CD4-positive, alpha-beta T cell treated with Interleukin-17A for 1 hour (primary cell): ENCODE measurements around the gene ISG15.

ENCODE experiments used
- DNase-seq: peaks from one replicate; pipeline ENCODE4 v3.0.0-alpha.2; 2020

Gene ISG15

DNA sequence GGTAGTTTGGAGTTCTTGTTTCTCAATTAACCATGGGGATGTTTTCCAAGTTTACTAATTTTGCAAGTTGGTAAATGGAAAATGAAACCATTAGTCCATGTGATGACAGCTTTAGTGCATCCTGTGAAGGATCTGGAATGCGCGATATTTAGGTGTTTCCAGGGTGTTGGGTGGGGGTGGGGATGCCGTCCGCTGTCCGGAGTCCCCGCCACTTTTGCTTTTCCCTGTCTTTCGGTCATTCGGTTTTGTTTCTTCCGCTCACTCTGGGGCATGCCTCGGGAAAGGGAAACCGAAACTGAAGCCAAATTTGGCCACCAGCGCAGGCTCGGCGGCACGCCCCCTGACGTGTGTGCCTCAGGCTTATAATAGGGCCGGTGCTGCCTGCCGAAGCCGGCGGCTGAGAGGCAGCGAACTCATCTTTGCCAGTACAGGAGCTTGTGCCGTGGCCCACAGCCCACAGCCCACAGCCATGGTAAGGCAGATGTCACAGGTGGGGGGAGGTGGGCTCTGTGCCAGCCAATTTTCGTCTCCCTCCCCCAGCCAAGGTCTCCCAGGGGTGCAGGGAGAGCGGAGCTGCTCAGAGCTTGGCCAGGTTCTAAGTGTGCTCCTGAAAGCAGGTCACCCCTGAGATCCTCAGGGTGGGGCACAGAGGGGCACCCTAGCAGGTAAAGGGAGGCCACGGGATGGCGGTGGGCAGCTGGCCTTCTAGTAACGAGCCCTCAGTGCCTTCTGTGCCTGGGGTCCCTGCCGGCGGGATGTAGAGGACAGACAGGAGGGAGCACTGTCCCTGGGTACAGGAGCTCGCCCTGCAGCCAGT lies at the start of gene ISG15:
Gene ISG15 (plus strand): TSS at position 393 of the 817 bp plus-strand sequence. CDS start 77 bp downstream, at position 470.
- peak; percentile 92 for DNase-seq

GRCh38 chr1:963746-964525 lies 49.4 kb upstream of the ISG15 start:
- no peak for DNase-seq

GRCh38 chr1:964691-965525 lies 48.4 kb upstream of the ISG15 start:
- no peak for DNase-seq

- no peak for DNase-seq
Observed at GRCh38 chr1:965526-966134, 47.7 kb upstream of the ISG15 start.

DNA sequence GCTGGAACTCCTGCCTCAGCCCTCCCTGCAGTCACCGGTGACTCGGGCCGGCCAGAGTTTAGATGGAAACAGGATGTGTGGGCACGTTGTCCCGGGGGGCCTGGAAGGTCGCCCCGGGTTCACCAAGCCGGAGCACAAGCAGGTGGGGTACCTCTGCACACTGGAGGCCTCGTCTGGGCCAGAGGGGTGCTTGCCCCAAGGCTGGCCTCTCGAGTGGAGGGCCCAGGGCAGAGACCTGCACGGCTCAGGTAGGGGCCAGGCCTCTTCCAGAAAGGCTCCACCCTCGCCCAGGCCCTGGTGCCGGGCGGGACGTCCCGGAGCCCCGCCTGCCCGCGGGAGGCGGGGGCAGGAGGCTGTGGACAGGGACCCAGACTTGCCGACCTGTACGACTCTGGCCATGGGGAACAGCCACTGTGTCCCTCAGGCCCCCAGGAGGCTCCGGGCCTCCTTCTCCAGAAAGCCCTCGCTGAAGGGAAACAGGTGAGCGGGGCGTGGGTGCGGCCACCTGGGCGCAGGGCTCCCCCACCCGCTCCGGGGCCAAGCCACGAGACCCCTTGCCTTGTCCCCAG lies 47.1 kb upstream of the ISG15 start, which contains the start of gene PLEKHN1:
Gene PLEKHN1 (plus strand): TSS at position 348 of the 569 bp plus-strand sequence. CDS start 50 bp downstream, at position 398.
- peak; percentile 10 for DNase-seq

DNA sequence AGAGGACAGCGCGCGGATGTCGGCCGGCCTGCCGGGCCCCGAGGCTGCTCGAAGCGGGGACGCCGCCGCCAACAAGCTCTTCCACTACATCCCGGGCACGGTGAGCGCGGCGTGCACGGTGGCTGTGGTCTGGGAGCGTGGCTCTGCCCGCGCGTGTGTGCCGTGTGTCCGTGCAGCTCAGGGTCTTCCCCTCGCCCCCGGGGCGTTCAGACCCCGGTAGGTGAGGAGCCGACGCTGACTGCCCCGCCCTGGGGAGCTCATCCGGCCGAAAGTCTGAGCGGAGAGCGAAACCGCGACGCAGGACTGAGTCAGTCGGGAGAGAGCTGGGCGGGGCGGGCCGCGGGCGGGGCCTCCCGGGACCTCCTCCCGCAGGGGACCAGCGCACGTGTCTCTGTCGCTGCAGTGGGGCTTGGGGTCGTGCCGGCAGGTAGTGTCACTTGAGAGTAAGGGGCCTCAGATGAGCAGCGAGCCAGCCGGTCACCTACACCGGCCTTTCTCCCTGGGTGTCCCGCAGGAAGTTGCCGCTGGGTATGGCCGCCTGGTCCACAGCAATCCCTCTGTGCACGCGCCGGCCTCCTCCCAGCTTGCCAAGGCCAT lies 46.5 kb upstream of the ISG15 start:
- DNase-seq: peak; percentile 73

- no peak for DNase-seq
Observed at GRCh38 chr1:967466-968343, 45.6 kb upstream of the ISG15 start.

DNA sequence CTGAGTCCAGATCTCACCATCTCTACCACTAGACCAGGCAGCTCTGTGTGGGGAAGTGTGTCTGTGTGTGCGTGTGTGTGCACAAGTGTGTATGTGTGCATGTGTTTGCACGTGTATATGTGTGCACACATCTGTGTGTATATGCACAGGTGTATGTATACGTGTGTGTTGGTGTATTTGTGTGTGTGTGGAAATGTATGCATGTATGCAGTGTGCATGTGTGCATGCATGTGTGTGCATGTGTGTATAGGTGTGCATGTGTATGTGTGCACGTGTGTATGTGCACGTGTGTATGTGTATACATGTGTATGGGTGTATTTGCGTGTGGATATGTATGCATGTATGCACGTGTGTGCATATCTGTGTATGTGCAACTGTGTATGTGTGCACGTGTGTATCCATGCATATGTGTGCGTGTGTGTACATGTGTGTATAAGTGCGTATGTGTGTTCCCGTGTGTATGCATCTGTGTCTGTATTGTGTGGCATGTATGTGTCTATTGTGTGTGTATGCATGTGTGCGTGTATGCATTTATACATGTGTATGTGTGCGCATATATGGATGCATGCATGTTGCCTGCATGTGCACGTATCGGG lies 43.9 kb upstream of the ISG15 start:
- no peak for DNase-seq

DNA sequence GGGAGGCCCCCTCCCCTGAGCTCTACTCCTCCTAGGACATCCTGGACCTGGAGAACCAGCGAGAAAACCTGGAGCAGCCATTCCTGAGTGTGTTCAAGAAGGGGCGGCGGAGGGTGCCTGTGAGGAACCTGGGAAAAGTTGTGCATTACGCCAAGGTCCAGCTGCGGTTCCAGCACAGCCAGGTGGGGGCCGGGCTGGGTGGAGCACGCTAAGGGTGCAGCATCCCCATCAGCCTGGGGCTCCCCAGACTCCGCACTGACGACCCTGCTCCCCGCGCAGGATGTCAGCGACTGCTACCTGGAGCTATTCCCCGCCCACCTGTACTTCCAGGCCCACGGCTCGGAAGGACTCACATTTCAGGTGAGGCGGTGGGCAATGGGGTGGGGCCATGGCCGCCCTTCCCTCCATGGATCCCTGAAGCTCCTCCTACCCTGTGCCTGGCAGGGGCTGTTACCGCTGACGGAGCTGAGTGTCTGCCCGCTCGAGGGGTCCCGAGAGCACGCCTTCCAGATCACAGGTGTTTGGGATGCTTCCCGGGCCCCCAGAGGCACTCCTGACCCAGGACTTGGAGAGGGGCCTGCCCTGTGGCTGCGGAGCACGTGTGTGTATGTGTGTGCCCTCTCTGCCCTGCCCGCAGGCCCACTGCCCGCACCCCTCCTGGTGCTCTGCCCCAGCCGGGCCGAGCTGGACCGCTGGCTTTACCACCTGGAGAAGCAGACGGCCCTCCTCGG lies 42.9 kb upstream of the ISG15 start:
- no peak for DNase-seq

DNA sequence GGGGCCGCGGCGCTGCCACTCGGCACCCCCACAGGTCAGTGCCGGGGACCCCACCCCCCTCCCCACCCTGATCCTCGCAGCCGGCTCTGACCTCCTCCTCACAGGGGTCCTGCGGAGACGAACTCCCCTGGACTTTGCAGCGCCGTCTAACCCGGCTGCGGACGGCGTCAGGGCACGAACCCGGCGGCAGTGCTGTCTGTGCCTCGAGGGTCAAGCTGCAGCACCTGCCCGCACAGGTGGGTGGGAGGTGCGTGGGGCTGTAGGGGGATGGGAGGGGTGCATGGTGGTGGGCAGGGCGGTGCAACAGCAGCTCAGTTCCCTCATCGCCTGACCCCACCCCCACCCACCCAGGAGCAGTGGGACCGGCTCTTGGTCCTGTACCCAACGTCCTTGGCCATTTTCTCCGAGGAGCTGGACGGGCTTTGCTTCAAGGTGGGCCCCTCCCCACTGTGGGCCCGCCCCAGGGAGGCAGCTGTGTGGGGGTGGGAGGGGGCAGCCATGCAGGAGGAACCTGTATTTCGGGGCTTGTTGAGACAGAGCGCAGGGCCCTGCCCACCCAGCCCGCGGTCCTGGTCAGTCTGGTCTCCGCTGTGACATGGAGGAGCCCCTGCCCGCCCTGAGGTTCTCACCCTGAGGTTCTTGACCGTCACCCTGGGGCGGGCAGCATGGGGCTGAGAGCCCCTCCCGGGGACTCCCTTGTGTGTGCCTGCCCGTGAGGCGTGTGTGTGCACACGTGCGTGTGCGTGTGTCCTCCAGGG lies 42.1 kb upstream of the ISG15 start:
- DNase-seq: no peak

- no peak for DNase-seq
Observed at GRCh38 chr1:971751-972506, 41.4 kb upstream of the ISG15 start.

DNA sequence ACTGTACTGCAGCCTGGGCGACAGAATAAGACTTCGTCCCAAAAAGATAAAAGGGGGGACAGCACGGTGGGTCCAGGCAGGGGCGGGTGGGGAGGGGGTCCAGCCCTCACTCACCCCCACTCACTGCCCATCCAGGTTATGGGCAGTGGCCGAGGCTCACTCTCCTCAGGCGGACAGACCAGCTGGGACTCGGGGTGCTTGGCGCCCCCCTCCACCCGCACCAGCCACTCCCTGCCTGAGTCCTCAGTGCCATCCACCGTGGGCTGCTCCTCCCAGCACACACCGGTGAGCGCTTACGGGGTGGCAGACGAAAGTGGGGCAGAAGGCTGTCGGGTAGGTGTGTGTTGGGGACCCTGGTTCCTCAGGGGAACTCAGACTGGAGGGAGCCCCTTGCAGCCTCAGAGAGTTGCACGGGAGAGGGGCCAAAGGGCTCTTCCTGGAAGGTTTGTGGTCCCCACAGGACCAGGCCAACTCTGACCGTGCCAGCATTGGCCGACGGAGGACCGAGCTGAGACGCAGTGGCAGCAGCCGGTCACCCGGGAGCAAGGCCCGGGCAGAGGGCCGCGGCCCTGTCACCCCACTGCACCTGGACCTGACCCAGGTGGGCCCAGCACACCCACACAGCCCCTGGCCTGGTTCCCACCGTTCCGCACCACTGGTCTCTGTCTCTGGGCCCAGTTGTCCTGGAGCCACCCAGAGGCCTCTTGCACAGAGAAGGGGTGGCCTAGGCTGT lies 40.4 kb upstream of the ISG15 start:
- no peak for DNase-seq

GRCh38 chr1:973459-974292 lies 39.6 kb upstream of the ISG15 start:
- DNase-seq: no peak

GRCh38 chr1:974293-974640 lies 39.0 kb upstream of the ISG15 start:
- DNase-seq: no peak

DNA sequence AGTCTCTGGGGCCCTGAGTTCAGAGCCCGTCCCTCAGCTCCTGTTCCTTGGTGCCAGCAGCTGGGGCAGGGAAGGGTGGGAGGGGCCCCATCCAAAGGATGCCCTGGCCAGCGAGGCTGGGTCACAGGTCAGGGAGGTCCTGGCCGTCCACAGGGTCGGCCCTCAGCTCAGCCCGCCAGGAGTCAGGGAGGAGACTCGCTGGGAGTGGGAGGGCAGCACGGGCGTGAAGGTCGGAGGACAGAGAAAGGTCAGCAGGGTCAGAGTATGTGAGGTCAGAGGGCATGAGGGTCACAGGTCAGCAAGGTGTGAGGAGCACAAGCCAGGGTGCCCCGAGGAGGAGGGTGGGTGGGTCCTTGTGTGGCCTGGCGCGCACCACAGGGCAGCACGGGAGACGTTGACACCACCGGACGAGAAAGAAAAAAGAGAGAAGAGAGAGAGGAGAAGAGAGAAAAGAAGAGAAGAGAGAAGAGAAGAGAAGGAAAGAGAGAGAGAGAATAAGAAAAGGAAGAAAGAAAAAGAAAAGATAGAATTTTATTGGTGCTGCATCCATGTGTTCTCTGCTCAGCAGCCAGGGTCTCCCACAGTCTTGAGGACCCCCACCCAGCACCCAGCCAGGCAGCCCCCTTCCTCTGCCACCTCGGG lies 38.5 kb upstream of the ISG15 start:
- DNase-seq: no peak

- no peak for DNase-seq
Observed at GRCh38 chr1:975365-975764, 37.9 kb upstream of the ISG15 start.
